Gastroesophageal sphincter (tissue), 4 donors: ENCODE measurements around the gene CC2D2A. TPM values are rescaled to one million over a fixed set of nuclear protein-coding genes. Genes with fewer than 3 reads are reported as not detected.

Source experiments
- ATAC-seq: fragments of 150-250 bp; one replicate; pipeline ENCODE4 v1.9.1; 2016; ENCODE audit warnings: mild to moderate bottlenecking, moderate library complexity
- H3K27ac ChIP-seq, 4 donors: fragments of 200-600 bp; sonication (generic) in 3 of 4; 1 replicate in 3 of 4; 2 replicates in 1 of 4; pipeline ENCODE4 v1.5.1; 2016 to 2019
- H3K27me3 ChIP-seq: fragments of 200-600 bp; sonication (generic); one replicate; pipeline ENCODE4 v1.5.1; 2019
- H3K36me3 ChIP-seq, 2 donors: fragments of 200-600 bp; sonication (generic); one replicate each; pipeline ENCODE4 v1.5.1; 2019; ENCODE audit warnings: control low read depth in 1 of 2
- H3K4me1 ChIP-seq, 3 donors: fragments of 200-600 bp; sonication (generic); 1 replicate in 2 of 3; 2 replicates in 1 of 3; pipeline ENCODE4 v1.5.1; 2016 to 2019; ENCODE audit warnings: control low read depth in 2 of 3
- H3K4me3 ChIP-seq, 2 donors: fragments of 200-600 bp; sonication (generic); one replicate each; pipeline ENCODE4 v1.5.1; 2019; ENCODE audit warnings: mild to moderate bottlenecking in 1 of 2, moderate library complexity in 1 of 2
- H3K9me3 ChIP-seq, 3 donors: fragments of 200-600 bp; sonication (generic); one replicate each; pipeline ENCODE4 v1.5.1; 2017 to 2019; ENCODE audit warnings: control low read depth in 2 of 3
- EP300 ChIP-seq: sonication (generic); formaldehyde crosslinking; IDR thresholded peaks from one replicate; pipeline ENCODE4 v1.6.1; 2017; ENCODE audit warnings: antibody characterized with exemption, mild to moderate bottlenecking
- POLR2A ChIP-seq, 2 donors: fragments of 450-650 bp; IDR thresholded peaks; one replicate each; pipeline ENCODE4 v1.6.1; 2017; ENCODE audit warnings: antibody characterized with exemption in 2 of 2, mild to moderate bottlenecking in 2 of 2, moderate library complexity in 1 of 2
- POLR2AphosphoS5 ChIP-seq: sonication (generic); formaldehyde crosslinking; IDR thresholded peaks from one replicate; pipeline ENCODE4 v1.6.1; 2017; ENCODE audit warnings: antibody characterized with exemption
- WGBS, 2 donors: methylation state at CpG; one replicate each; pipeline ENCODE4 v1.1.5; 2018; ENCODE audit warnings: low coverage in 1 of 2; 5-methylcytosine and 5-hydroxymethylcytosine counted together
- small RNA-seq, 4 donors: library from RNA; depleted of rRNA; stranded (forward); fragments of <200 nt; gene quantifications; one replicate each; pipeline ENCODE3, GENCODE V24; 2016
- total RNA-seq, 4 donors: library from RNA; depleted of rRNA; stranded (reverse); fragments of >200 nt; gene quantifications; one replicate each; pipeline ENCODE4 v1.1.0, GENCODE V29; 2016
- TF ChIP-seq, protein P1 (sequence below), 4 experiments: fragments of 200-600 bp in 2 of 4; fragments of 450-650 bp in 2 of 4; sonication (generic) in 1 of 4; IDR thresholded peaks; one replicate each; pipeline ENCODE4 v1.5.1; 2017 to 2019; ENCODE audit warnings: antibody characterized with exemption in 4 of 4, mild to moderate bottlenecking in 2 of 4, moderate library complexity in 2 of 4

The CC2D2A gene
- total RNA-seq, 4 donors from 2014 or later, result 31.8 to 80.5 (median 58.0) TPM

DNA sequence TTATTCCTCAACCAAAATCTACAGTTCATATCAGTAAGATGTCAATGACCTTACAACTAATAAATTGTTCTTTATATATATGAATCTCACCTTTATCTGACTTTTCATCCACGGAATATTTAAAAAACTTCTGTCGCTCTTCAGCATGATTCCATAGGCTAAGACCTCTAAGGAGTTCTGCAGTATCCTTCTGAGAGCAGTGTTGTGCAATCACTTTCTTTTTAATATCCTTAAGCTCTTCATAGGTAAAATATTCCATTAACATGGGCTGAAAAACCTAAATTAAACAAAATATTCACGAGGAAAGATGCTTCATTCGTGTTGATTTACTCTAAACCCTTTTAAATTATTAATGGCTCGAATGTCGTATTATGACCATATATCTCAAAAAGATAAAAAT is 168.7 kb downstream of the CC2D2A start:
- TF ChIP-seq POLR2AphosphoS5 (no peak), EP300 (no peak), POLR2A (IDR thresholded peaks at IDR 0.05) (no peak)
- TF ChIP-seq, protein P1, sequence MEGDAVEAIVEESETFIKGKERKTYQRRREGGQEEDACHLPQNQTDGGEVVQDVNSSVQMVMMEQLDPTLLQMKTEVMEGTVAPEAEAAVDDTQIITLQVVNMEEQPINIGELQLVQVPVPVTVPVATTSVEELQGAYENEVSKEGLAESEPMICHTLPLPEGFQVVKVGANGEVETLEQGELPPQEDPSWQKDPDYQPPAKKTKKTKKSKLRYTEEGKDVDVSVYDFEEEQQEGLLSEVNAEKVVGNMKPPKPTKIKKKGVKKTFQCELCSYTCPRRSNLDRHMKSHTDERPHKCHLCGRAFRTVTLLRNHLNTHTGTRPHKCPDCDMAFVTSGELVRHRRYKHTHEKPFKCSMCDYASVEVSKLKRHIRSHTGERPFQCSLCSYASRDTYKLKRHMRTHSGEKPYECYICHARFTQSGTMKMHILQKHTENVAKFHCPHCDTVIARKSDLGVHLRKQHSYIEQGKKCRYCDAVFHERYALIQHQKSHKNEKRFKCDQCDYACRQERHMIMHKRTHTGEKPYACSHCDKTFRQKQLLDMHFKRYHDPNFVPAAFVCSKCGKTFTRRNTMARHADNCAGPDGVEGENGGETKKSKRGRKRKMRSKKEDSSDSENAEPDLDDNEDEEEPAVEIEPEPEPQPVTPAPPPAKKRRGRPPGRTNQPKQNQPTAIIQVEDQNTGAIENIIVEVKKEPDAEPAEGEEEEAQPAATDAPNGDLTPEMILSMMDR (IDR thresholded peaks at IDR 0.05), result no peak
- Histone ChIP-seq H3K4me3 (no peak overlapping the region), H3K4me1 (peaks cover 0 to 22% (median 5%) of the 10 kb centered on the region in 3 donors), H3K27ac (no peak overlapping the region), H3K9me3 (no peaks in the 10 kb centered on the region), H3K27me3 (no peaks in the 10 kb centered on the region), H3K36me3 (peaks cover 0 to 74% of the 10 kb centered on the region in 2 donors)
- no peak for ATAC-seq
- 90% methylated on average over 6 of the region's 6 CpGs for WGBS, 2 donors

DNA sequence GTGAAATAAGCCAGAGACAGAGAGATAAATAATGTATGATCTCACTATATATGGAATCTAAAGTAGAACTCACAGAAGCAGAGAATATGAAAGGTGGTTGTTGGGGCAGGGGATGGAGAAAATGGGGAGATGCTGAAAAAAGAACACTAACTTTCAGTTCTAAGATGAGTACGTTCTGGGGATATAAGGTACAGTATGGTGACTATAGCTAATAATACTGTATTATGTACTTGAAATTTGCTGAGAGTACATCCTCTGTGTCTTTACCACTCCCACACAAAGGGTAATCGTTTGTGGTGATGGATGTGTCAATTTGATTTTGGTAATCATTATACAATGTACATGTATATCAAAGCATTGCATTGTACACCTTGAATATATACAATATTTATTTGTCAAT is 178.9 kb downstream of the CC2D2A start:
- no peaks in the 10 kb centered on the region for H3K36me3 ChIP-seq
- no peaks in the 10 kb centered on the region for H3K9me3 ChIP-seq
- TF ChIP-seq, protein P1 (IDR thresholded peaks at IDR 0.05), result no peak
- TF ChIP-seq EP300 (no peak), POLR2A (IDR thresholded peaks at IDR 0.05) (no peak), POLR2AphosphoS5 (no peak)
- H3K27ac ChIP-seq, result peak overlapping the region in 1 of 4 donors; percentile 98
- 38 to 43% methylated on average over 2 of the region's 2 CpGs for WGBS, 2 donors
- ATAC-seq, result no peak
- H3K4me1 ChIP-seq, result peaks cover 14 to 98% (median 21%) of the 10 kb centered on the region in 3 donors
- no peak overlapping the region for H3K4me3 ChIP-seq
- H3K27me3 ChIP-seq, result no peaks in the 10 kb centered on the region

DNA sequence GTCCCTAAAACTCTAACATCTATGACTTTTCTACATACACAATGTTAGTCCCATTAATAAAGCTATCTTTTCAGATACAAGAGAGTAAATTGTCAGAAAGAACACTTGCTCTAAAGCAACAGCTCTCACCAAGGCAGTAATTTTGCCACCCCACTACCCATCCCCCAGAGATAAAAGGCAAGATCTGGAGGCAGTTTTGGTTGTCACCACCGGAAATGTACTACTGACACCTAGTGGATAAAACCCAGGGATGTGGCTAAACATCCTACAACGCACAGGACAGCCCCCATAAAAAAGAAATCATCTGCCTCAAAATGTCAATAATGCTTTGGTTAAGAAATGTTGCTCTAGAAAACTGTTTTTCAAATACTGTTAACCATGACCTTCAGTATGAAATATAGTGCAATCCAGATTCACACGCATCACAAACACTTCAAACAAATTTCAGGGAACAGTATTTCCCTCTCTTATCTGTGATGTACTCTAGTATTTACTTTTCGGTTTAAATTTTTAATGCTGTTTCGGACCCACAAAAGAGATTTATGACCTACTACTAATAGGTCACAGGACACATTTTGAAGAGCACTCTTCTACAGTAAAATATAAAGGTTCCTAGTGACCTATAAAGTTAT is 180.3 kb downstream of the CC2D2A start:
- WGBS, 2 donors, result 17 to 29% methylated on average over 5 of the region's 5 CpGs
- peak; percentile 65 for ATAC-seq
- no peak for TF ChIP-seq POLR2AphosphoS5
- TF ChIP-seq, protein P1 (IDR thresholded peaks at IDR 0.05), result peak; percentile 51 to 76 (median 66)
- Histone ChIP-seq H3K4me1 (peaks cover 12 to 88% (median 21%) of the 10 kb centered on the region in 3 donors), H3K9me3 (no peaks in the 10 kb centered on the region), H3K4me3 (no peak overlapping the region), H3K27ac (peak overlapping the region; percentile 15 to 98 (median 46)), H3K27me3 (no peaks in the 10 kb centered on the region), H3K36me3 (no peaks in the 10 kb centered on the region)

Small RNA genes lying within 50 kb of the gene (small RNA-seq; reads per million reads assigned to genes)
- gene AC007016.1, result 0 reads per million in 4 donors

Other genes with a start within 250 kb of the CC2D2A start
- gene C1QTNF7, start 41.8 kb upstream of the CC2D2A start, total RNA-seq, result 10 to 100 TPM; 21.1 to 52.1 (median 37.6) TPM
- 100 to 1,000 TPM in 3 of 4 donors, 10 to 100 TPM in 1; 95.9 to 191 (median 159) TPM for gene FBXL5, start 185.5 kb downstream of the CC2D2A start, total RNA-seq
- gene FAM200B, start 211.9 kb downstream of the CC2D2A start, total RNA-seq, result 10 to 100 TPM; 54.1 to 97.4 (median 72.7) TPM
- gene BST1, start 233.2 kb downstream of the CC2D2A start, total RNA-seq, result 1 to 10 TPM in 3 of 4 donors, under 1 TPM in 1; 0.62 to 9.3 (median 3.3) TPM